Hippocampal formation (tissue), 2 donors: ENCODE data around the gene KANTR.
A peak's percentile ranks its signal among the peaks of the same experiment; 100 is the strongest.

Experiments
- DNase-seq, 2 donors: peaks; one replicate each; lab custom pipeline; 2025; lab: John Stamatoyannopoulos, UW

KANTR gene

DNA sequence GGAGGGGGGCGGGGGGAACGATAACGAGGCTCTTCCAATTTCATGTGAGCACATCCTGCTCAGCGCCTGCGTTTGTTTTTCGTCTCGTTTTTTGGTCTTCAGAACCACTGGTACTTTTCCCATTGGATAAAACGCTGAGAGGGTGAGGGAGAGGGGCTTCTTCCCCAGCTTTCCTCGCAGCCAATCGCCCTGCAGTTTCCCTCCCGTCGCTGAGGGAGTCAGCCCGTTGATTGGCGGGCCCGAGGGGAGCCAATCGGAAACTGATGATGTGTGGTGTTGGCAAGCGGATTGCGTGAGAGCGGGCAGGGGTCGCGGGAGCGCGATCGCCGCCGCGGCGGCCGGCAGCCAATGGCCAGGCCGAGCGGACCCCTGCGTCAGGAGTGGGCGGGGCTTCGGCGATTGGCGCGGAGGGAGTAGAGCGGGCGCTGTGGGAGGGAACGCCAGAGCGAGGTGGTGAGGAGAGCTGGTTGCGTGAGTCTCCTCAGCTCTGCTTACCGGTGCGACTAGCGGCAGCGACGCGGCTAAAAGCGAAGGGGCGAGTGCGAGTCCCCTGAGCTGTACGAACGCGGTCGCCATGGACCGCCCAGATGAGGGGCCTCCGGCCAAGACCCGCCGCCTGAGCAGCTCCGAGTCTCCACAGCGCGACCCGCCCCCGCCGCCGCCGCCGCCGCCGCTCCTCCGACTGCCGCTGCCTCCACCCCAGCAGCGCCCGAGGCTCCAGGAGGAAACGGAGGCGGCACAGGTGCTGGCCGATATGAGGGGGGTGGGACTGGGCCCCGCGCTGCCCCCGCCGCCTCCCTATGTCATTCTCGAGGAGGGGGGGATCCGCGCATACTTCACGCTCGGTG lies 11.8 kb upstream of the KANTR start, which contains the start of gene TSPYL2:
TSPYL2 (plus strand) TSS at position 443 of the 848 bp plus-strand sequence; CDS start at position 575, 132 bp downstream.
- peak; percentile 82 to 89 for DNase-seq

DNA sequence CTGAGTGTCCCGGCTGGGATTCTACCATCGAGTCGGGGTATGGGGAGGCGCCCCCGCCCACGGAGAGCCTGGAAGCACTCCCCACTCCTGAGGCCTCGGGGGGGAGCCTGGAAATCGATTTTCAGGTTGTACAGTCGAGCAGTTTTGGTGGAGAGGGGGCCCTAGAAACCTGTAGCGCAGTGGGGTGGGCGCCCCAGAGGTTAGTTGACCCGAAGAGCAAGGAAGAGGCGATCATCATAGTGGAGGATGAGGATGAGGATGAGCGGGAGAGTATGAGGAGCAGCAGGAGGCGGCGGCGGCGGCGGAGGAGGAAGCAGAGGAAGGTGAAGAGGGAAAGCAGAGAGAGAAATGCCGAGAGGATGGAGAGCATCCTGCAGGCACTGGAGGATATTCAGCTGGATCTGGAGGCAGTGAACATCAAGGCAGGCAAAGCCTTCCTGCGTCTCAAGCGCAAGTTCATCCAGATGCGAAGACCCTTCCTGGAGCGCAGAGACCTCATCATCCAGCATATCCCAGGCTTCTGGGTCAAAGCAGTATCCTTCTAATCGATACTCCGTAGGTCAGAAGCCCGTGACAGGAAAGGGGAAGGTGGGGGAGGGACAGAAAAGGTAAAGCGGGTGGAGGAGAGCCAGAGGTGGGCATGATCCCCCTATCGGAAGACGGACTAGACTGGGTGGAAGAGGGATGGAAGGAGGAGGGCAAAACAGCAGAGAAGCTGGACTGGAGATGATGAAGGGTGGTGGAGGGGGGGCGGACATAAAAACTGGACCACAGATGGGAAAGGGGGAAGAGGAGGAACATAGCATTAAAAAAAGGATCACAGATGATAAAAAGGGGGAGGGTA lies 10.9 kb upstream of the KANTR start:
- no peak for DNase-seq

DNA sequence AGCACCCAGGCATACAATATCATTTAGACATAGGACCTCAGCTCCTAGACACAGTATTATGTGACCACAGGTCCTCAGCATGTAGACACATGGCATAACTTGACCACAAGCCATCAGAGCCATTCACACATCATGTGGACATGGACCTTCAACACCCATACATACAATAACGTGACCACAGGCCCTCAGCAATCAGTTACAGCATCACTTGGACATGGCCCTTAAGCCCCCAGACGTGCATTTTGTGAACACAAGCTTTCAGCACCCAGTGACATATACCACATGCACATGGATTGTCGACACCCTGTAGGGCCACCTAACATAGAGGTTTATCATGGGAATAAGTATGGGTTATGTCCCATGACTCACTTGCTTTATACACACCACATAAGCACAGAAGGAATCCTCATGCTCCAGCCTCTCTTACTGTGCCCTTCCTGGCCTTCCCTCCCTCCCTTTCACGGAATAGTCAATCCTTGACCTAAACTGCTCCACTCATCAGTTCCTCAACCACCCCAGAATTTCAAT lies 9.8 kb upstream of the KANTR start:
- no peak for DNase-seq

DNA sequence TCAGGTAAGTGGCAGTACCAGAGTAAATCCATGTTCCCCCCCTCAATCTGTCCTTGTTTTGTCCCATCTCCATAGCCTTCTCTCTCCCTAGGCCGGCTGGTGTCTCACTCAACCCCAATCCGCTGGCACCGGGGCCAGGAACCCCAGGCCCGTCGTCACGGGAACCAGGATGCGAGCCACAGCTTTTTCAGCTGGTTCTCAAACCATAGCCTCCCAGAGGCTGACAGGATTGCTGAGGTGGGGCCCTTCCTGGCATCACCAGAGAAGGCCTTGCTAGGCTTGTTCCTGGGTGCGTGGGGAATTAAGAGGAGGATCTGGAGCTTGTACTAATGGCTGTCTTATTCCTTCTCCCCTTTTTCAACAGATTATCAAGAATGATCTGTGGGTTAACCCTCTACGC lies 9.1 kb upstream of the KANTR start:
- no peak for DNase-seq

DNA sequence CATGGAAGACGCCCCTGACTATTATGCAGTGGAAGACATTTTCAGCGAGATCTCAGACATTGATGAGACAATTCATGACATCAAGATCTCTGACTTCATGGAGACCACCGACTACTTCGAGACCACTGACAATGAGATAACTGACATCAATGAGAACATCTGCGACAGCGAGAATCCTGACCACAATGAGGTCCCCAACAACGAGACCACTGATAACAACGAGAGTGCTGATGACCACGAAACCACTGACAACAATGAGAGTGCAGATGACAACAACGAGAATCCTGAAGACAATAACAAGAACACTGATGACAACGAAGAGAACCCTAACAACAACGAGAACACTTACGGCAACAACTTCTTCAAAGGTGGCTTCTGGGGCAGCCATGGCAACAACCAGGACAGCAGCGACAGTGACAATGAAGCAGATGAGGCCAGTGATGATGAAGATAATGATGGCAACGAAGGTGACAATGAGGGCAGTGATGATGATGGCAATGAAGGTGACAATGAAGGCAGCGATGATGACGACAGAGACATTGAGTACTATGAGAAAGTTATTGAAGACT lies 8.2 kb upstream of the KANTR start:
- no peak for DNase-seq

DNA sequence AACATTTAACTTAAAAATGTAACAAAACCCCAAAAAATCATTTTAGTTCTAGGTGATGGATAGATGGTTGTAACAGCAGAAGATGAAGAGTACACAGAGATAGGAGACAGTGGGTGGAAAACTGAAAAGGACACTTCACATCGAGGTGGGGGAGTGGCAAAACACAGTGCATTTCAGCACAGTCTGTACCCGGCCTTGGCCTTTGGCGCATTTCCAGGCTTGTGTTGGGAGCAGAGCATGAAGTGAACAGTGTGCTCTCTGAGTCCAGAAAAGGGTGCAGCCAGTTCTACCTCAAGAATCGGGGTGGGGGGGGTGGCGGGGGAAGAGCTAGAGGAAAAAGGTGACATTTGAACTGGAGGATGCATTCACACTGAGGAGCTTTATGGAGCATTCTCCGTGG lies 7.5 kb upstream of the KANTR start:
- peak in 1 of 2 donors; percentile 11 for DNase-seq

DNA sequence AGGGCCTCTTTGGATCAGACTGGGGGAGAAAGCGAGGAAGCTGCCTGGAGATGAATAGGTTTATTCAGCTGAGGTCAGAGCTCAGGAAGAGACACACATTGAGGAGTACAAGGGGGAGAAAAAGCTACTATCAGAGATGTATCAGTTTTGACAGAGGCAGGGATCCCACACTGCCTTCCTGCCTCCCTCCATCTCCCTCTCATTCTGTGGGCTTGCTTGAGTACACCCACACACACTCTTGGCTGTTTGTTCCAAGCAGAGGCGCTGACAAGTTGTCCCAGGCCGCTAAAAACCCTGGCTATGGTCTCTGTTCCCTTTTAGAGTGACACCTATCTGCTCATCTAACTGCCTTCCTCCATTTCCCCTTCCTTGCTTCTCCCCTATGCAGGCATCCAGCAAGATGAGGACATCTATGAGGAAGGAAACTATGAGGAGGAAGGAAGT lies 6.5 kb upstream of the KANTR start:
- no peak for DNase-seq

DNA sequence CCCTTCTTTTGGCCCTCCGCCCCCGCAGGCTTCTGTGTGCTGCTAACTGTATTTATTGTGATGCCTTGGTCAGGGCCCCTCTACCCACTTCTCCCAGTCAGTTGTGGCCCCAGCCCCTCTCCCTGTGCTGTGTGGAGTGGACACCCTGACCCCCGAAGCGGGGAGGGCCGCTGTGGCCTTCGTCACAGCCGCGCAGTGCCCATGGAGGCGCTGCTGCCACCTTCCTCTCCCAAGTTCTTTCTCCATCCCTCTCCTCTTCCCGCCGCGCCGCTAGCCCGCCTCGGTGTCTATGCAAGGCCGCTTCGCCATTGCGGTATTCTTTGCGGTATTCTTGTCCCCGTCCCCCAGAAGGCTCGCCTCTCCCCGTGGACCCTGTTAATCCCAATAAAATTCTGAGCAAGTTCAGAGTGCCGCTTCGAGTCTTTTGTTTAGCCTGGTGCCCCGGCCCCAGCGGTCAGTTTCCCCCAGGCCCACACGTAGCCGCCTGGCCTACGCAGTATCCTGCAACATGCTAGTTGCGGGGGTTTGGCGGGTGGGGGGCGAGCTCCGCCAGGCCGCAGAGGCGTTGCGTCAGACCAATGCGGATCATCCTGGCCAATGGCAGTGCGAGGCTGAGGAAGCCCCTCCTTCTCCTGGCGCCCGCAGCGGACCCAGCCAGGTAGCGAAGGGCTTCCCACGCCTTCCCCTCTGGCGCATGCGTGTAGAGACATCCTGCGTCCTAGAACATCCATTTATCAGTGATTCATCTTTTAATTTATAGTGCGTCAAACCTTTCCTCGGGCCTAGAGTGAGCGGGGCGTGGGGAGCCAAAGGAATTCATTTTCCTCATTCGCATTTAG lies 5.6 kb upstream of the KANTR start:
- DNase-seq = peak; percentile 43 to 45

DNA sequence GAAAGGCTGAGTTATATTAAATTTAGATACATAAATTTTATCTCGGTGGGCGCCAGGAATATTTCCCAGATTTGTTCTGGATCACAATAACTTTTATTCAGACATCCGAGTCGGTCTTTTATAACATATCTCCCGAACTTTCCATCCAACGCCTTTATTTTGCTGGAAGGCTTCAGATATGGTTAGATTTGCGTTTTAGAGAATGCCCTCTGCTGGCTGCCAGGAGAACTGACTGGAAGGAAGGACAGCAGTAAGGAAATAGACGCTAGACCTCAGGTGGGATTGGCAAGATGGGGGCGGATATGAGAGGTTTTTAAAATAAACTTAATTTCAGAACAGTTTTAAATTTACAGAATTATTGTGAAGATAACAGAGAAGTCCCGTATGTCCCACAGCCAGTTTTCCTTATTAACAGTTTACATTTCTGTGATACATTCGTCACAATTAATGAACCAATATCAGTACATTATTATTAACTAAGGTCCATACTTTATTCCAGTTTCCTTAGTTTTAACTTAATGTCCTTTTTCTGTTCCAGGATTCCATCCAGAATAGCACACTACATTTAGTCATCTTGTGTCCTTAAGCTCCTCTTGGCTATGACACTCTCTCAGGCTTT lies 4.6 kb upstream of the KANTR start:
- DNase-seq = peak in 1 of 2 donors; percentile 58

DNA sequence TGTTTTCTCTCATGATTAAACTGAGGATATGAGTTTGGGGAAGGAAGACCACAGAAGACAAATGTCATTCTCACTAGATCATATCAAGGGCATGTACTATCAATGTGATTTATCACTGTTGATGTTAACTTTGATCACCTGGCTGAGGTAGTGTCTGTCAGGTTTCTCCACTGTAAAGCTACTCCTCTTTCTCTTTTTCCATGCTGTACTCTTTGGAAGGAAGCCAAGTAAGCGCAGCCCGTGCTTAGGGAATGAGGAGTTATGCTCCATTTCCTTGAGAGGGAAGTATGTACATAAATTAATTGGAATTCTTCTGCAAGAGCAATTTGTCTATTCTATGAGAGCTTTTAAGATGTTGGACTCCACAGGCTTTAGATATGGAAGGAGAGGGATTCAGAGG lies 4.0 kb upstream of the KANTR start:
- no peak for DNase-seq

DNA sequence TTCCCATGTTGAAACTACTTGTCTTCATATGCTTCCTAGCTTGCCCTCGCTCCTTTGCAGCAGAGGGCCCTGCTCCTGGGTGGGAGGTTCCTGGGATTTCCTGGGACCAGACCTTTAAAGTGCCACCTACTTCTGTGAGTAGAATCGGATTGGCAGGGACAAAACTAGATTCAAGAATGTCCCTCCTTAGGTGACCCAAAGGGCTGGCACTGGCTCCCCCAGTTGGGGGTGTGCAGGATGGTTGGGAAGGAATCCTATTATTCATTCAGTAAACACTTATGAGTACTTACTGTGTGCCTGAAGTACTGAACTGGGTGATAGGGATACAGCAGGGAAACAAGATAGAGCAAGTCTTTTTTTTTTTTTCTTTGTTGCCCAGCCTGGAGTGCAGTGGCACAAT lies 2.6 kb upstream of the KANTR start:
- no peak for DNase-seq

DNA sequence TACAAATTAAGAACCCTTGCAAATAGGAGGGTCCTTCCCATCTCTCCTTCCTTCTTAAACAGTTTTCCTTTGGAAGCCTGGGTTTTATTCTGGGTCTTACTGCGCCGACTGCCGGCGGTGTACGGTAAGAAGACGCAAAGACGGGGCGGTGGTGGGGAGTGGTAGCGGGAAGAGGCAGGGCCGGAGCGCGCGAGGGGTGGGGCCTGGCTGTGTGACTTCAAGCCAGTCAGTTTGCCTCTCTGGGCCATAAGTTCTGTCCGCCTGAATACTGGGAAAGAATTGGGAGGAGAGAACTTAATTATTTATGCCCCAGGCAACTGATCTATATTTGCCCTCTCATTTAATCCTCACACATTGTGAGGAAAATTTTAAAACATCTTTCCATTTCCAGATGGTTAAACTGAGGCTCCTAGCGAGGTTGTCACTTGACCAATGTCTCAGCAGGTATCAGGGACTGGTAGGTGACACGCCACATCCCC lies 726 bp upstream of the KANTR start:
- DNase-seq = peak in 1 of 2 donors; percentile 49

DNA sequence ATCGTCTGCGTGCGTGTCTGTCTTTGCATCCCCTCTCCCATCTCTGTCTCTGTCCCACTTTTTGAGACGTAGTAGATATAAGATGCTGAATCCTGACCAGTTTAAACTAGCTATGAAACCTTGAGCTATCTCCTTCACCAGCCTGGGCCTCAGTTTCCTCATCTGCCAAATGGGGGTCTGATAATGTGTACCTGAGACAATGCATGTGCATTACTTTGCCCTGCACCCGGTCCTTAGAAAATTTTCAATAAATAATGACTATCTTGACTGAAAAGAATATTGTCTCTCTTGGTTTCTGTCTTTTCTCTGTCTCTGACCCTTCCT lies 602 bp downstream of the KANTR start:
- no peak for DNase-seq

DNA sequence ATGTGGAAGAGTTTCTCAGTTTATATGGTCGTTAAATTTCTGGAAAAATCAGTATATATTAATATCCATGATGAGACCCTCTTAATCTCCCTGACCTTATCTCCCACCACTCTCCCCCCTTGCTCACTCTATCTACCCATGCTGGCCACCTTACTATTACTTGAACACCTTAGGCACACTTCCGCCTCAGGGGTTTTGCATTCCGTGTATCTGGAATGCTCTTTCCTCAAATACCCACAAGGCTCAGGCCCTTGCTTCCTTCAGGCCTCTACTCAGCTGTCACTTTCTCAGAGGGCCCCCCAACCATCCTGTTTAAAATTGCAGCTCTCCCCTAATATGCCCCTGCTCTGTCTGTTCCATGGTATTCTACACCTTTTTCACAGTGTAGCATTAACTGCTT lies 1.9 kb downstream of the KANTR start:
- no peak for DNase-seq

DNA sequence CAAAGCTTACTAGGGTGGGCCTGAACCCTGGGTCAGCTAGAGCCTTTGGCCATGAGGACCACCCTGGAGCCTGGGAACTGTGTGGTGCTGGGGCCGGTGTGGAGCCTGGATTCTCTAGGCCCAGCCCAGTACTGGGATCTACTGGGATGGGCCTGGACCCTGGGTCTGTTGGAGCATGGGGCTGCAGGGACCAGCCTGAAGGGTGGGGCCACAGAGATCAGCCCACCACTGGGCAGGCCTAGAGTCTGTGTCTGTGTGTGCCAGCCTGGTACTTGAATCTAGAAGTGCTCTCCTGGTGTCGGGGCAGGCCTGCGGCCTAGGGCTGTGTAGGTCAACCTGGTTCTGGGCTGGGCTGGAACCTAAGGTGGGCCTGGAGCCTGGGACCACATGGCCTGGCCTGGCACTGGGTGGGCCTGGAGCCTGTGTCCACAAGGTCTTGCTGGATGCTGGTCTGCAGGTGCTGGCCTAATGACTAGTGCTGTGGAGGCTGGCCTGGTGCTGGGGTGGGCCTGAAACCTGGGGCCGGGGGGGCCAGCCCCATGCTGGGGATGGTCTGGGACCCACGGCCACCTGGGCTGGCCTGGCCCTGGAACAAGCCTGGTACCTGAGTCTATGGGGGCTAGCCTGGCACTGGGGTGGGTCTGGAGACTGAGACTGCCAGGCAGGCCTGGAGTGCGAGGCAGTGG lies 21.1 kb downstream of the KANTR start:
- no peak for DNase-seq

DNA sequence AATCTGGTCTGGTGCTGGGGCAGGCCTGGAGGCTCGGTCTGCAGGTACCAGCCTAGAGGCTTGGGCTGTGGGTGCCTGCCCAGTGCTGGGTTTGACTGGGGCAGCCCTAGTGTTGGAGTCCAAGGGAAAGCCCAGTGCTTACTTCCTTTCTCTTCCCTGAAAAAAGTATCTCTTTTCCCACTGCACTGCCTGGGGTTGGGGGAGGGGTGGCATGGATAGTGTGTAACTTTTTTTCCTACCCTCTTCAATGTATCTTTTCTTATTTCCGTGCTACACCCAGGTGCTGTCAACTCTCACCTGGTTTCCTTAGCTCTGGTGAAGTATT lies 21.6 kb downstream of the KANTR start:
- no peak for DNase-seq

DNA sequence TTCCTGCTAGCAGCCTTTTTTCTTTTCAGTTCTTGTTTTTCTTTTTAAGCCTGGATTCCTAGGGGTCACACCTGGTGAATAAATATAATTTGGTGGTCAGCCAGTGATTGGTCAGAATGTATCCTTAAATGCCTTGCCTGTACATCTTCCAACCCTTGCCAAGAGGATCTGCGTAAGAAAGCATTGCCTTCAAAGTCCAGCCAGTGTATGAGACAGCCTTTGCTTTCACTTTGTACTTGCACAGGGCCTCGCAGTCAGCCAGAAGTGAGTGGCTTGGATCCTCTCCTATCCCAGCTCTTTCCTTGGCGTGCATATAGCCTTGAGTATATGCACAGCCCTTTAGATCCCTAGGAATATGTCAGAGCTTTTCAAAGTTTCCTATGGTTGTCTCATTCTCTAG lies 22.2 kb downstream of the KANTR start:
- DNase-seq = peak in 1 of 2 donors; percentile 0

DNA sequence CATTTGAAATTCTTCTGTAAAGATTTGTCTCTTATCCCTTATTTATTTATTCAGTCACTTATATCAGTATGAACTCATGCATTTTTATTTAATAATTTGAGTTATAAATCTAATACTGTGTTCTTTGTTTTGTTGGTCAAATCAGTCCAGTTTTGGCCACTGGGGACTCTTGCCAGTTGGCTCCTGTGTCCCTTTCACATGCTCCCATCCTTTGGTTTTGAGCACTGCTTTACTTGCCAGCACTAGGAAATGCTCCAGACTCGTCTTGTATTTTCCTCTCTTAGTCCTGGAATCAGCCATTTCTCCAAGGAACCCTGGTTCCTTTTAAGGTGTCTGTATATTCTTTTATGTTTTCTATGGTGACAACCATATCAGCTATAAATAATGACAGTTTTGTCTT lies 28.1 kb downstream of the KANTR start:
- peak in 1 of 2 donors; percentile 1 for DNase-seq

DNA sequence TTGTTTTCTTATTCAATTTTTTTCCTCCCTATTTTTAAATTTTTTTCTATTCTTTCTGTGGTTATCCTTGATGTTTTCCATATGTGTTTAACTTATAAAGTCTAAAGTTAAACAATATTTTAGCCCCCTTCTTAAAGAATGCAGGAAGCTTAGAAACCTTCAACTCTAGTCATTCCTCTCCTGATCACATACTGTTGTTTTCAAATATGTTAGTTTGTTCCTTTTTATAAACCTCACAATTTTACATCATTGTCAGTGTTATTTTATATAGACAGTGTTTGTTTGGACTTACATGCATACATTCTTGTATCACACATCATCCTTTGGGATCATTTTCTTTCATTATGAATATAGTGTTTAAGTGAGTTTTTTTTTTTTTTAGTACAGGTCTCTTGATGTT lies 31.6 kb downstream of the KANTR start:
- DNase-seq = no peak

DNA sequence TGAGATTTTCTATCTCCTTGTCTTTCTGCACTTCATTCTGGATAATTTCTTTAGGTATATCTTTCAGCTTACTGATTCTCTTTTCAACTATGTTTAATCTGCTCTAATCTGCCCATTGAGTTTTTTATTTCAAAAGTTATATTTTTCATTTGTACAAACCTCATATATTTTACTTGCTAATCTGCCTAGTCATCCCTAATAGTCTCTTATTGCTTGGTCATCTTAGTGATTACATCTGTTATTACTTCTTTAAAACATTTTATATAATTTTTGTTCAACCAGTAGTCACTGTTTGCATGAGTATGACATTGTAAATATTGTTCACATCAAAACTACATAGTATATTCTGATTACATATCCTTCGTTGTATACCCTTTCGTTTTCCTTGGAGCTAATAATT lies 32.4 kb downstream of the KANTR start:
- no peak for DNase-seq
